K562 (cell line): Measurements from ENCODE around the gene GTPBP6. TPM values are rescaled to one million over a fixed set of nuclear protein-coding genes. Genes with fewer than 3 reads are reported as not detected.

Experiments
- CHD2 ChIP-seq: IDR thresholded peaks from 2 replicates; pipeline ENCODE4 v1.6.1; 2011; ENCODE audit warnings: low read depth, low read length
- DACH1 ChIP-seq: fragments of 450-650 bp; IDR thresholded peaks from 2 replicates; pipeline ENCODE4 v1.6.1; 2018; ENCODE audit not compliant: partially characterized antibody
- JUN ChIP-seq, 2 experiments: sonication (generic) in 1 of 2; formaldehyde crosslinking in 1 of 2; IDR thresholded peaks; 2 replicates each; pipeline versions ENCODE4 v1.6.1 to v1.8.0; 2012 to 2022; ENCODE audit warnings: borderline replicate concordance in 2 of 2, mild to moderate bottlenecking in 2 of 2, improper control_type of control experiment in 1 of 2, low read depth in 1 of 2, low read length in 1 of 2, missing genetic modification reagents in 1 of 2
- KDM4B ChIP-seq, 2 experiments: fragments of 450-650 bp in 1 of 2; sonication (generic) in 1 of 2; IDR thresholded peaks; 2 replicates each; pipeline ENCODE4 v1.6.1; 2016 to 2017; ENCODE audit warnings: borderline replicate concordance in 2 of 2, antibody characterized with exemption in 1 of 2, low read depth in 1 of 2, mild to moderate bottlenecking in 1 of 2
- PHB2 ChIP-seq: fragments of 450-650 bp; IDR thresholded peaks from 2 replicates; pipeline ENCODE4 v1.6.1; 2017; ENCODE audit warnings: low read depth
- RBM39 ChIP-seq: fragments of 200-400 bp; formaldehyde crosslinking; optimal IDR thresholded peaks from 2 replicates; pipeline ENCODE3; 2018; ENCODE audit warnings: low read depth, low read length
- SAP30 ChIP-seq: fragments of 200-600 bp; sonication (generic); IDR thresholded peaks from 2 replicates; pipeline ENCODE4 v1.6.1; 2012; ENCODE audit warnings: borderline replicate concordance, low read depth, mild to moderate bottlenecking, moderate library complexity, low read length, control low read depth, inconsistent platforms; ENCODE audit not compliant: insufficient read depth, poor library complexity, severe bottlenecking
- TAF1 ChIP-seq: IDR thresholded peaks from 2 replicates; pipeline ENCODE4 v1.6.1; 2011; ENCODE audit warnings: mild to moderate bottlenecking, low read length, moderate library complexity; ENCODE audit not compliant: insufficient read depth, control insufficient read depth, severe bottlenecking; ENCODE audit errors: extremely low read depth
- TARDBP ChIP-seq: fragments of 450-650 bp; IDR thresholded peaks from 2 replicates; pipeline ENCODE4 v1.6.1; 2016
- TRIM28 ChIP-seq: fragments of 450-650 bp; IDR thresholded peaks from 2 replicates; pipeline ENCODE4 v1.6.1; 2017
- ZBTB40 ChIP-seq, 2 experiments: fragments of 450-650 bp in 1 of 2; sonication (generic) in 1 of 2; formaldehyde crosslinking in 1 of 2; IDR thresholded peaks; 2 replicates each; pipeline versions ENCODE4 v1.7.1 to v1.9.0; 2016 to 2022; ENCODE audit warnings: inconsistent platforms in 1 of 2, mild to moderate bottlenecking in 1 of 2, missing genetic modification reagents in 1 of 2
- ZFPM2 ChIP-seq: fragments of 250-450 bp; sonication (Bioruptor Pico); IDR thresholded peaks from 2 replicates; pipeline ENCODE4 v1.5.1; 2022; ENCODE audit warnings: mild to moderate bottlenecking
- ZNF184 ChIP-seq: sonication (generic); formaldehyde crosslinking; IDR thresholded peaks from 2 replicates; pipeline ENCODE4 v1.5.0; 2020; ENCODE audit warnings: missing genetic modification reagents
- ZNF253 ChIP-seq: fragments of 250-450 bp; sonication (Bioruptor Pico); conservative IDR thresholded peaks from 2 replicates; pipeline ENCODE4 v1.6.1; 2021; ENCODE audit warnings: mild to moderate bottlenecking
- ZNF282 ChIP-seq: sonication (generic); formaldehyde crosslinking; IDR thresholded peaks from 2 replicates; pipeline ENCODE4 v1.8.1; 2023; ENCODE audit warnings: missing genetic modification reagents
- ZNF347 ChIP-seq: fragments of 450-650 bp; formaldehyde crosslinking; IDR thresholded peaks from 2 replicates; pipeline ENCODE4 v1.4.0; 2020; ENCODE audit warnings: low read depth, mild to moderate bottlenecking, moderate library complexity
- polyA plus RNA-seq, 8 experiments: library from polyadenylated mRNA; depleted of rRNA in 4 of 8; stranded (reverse) in 5 of 8; unstranded in 3 of 8; fragments of >200 nt; fragmentation: Nextera tagmentation in 2 of 8; fragmentation: Illumina TruSeq in 1 of 8; extraction: Ambion mirVana in 2 of 8; extraction: Trizol in 1 of 8; gene quantifications; 2 replicates each; pipeline versions ENCODE4 v1.2.1 to v1.2.3, GENCODE V29; 2011 to 2014; ENCODE audit warnings: inconsistent platforms in 1 of 8, missing spikeins in 1 of 8
- total RNA-seq, 7 experiments: library from RNA; depleted of rRNA in 6 of 7; stranded (reverse); fragments of >200 nt in 6 of 7; fragmentation: Illumina TruSeq in 2 of 7; extraction: Trizol in 2 of 7; gene quantifications; 2 replicates each; pipeline versions ENCODE4 v1.2.1 to v1.2.3, GENCODE V29; 2011 to 2021; ENCODE audit warnings: low replicate concordance in 1 of 7
- TF ChIP-seq, protein P1 (sequence below): IDR thresholded peaks from 2 replicates; pipeline ENCODE4 v1.6.1; 2014; ENCODE audit warnings: antibody characterized with exemption

The GTPBP6 gene
- total and polyA plus RNA-seq, 9 of the 15 experiments (the other 6 are each of a cell fraction or from before 2014, with no cell fraction given), result 0.24 to 35.2 (median 8.0) TPM

GRCh38 chrX:318739-319578 is at the start of gene GTPBP6 (continued):
- TF ChIP-seq ZBTB40 (IDR thresholded peaks at IDR 0.05) (0 out of 2 replicates have a peak, but pooled peaks have one; percentile 23), ZBTB40 (CRISPR knock-in tag; IDR thresholded peaks at IDR 0.05) (no peak), DACH1 (no peak), ZNF347 (CRISPR knock-in tag) (no peak), ZNF253 (no peak), JUN (IDR thresholded peaks at IDR 0.05; ENCODE audit: borderline replicate concordance, low read depth, low read length) (peak; percentile 64; the same call in 1 of the 2 replicates), JUN (CRISPR knock-in tag; IDR thresholded peaks at IDR 0.05; ENCODE audit: borderline replicate concordance) (no peak), KDM4B (IDR thresholded peaks at IDR 0.05; ENCODE audit: borderline replicate concordance in 2 of 2, low read depth in 1 of 2) (peak in 1 of 2 experiments; percentile 65; a peak in 1 of 4 replicates), TAF1 (peak; percentile 63), ZFPM2 (CRISPR knock-in tag) (no peak), ZNF282 (CRISPR knock-in tag) (no peak), CHD2 (peak; percentile 81), RBM39 (no peak), ZNF184 (no peak), TRIM28 (no peak), PHB2 (no peak), SAP30 (no peak), TARDBP (no peak)
- TF ChIP-seq, protein P1, sequence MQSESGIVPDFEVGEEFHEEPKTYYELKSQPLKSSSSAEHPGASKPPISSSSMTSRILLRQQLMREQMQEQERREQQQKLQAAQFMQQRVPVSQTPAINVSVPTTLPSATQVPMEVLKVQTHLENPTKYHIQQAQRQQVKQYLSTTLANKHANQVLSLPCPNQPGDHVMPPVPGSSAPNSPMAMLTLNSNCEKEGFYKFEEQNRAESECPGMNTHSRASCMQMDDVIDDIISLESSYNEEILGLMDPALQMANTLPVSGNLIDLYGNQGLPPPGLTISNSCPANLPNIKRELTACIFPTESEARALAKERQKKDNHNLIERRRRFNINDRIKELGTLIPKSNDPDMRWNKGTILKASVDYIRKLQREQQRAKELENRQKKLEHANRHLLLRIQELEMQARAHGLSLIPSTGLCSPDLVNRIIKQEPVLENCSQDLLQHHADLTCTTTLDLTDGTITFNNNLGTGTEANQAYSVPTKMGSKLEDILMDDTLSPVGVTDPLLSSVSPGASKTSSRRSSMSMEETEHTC, result peak; percentile 86
